WERI-Rb-1 (cell line): ENCODE results near the gene USP20.

Source experiments
- DNase-seq: peaks from one replicate; pipeline ENCODE4 v3.0.0-alpha.2; 2020
- H3K27ac ChIP-seq: fragments of 250-450 bp; sonication (Bioruptor Pico); 2 replicates; pipeline ENCODE4 v1.5.1; 2020; ENCODE audit warnings: mild to moderate bottlenecking, moderate library complexity
- H3K27me3 ChIP-seq: fragments of 250-450 bp; sonication (Bioruptor Pico); 2 replicates; pipeline ENCODE4 v1.5.1; 2021; ENCODE audit warnings: mild to moderate bottlenecking, low read depth, moderate library complexity; ENCODE audit not compliant: insufficient read depth, severe bottlenecking
- H3K36me3 ChIP-seq: fragments of 250-450 bp; sonication (Bioruptor Pico); 2 replicates; pipeline ENCODE4 v1.5.1; 2020; ENCODE audit warnings: mild to moderate bottlenecking, moderate library complexity
- H3K4me3 ChIP-seq: 2 replicates; pipeline ENCODE4 v1.5.1; 2011; ENCODE audit warnings: low read depth, mild to moderate bottlenecking, control low read depth, low read length
- H3K9me3 ChIP-seq: fragments of 250-450 bp; sonication (Bioruptor Pico); 2 replicates; pipeline ENCODE4 v1.5.1; 2021; ENCODE audit warnings: mild to moderate bottlenecking, moderate library complexity; ENCODE audit not compliant: severe bottlenecking
- CTCF ChIP-seq: IDR thresholded peaks from 2 replicates; pipeline ENCODE4 v1.5.1; 2011; ENCODE audit warnings: low read depth, mild to moderate bottlenecking, control low read depth, inconsistent platforms, low read length

Gene USP20

GRCh38 chr9:129910628-129911567 is 75.6 kb downstream of the USP20 start:
- Histone ChIP-seq H3K36me3 (peaks cover 6% of the 10 kb centered on the region), H3K4me3 (no peak overlapping the region), H3K27me3 (no peaks in the 10 kb centered on the region), H3K9me3 (no peaks in the 10 kb centered on the region), H3K27ac (no peak overlapping the region)
- no peak for TF ChIP-seq CTCF
- DNase-seq = no peak

DNA sequence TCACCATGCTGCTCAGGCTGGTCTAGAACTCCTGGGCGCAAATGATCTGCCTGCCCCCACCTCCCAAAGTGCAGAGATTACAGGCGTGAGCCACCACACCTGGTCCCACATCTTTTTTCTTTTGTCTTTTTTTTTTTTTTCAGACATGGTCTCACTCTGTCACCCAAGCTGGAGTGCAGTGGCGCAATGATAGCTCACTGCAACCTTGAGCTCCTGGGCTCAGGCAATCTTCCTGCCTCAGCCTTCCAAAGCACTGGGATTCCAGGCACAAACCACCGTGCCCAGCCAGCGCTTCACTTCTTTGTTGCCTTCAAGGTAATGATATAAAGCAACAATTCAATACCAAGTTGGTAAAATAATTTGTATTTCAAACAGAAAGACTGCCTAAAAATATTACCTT is 78.8 kb downstream of the USP20 start:
- Histone ChIP-seq H3K27ac (no peak overlapping the region), H3K9me3 (no peaks in the 10 kb centered on the region), H3K27me3 (no peaks in the 10 kb centered on the region), H3K4me3 (no peak overlapping the region), H3K36me3 (no peaks in the 10 kb centered on the region)
- DNase-seq = no peak
- no peak for TF ChIP-seq CTCF

GRCh38 chr9:129916707-129917106 is 81.4 kb downstream of the USP20 start:
- Histone ChIP-seq H3K36me3 (peaks cover 8% of the 10 kb centered on the region), H3K4me3 (no peak overlapping the region), H3K9me3 (no peaks in the 10 kb centered on the region), H3K27me3 (no peaks in the 10 kb centered on the region), H3K27ac (no peak overlapping the region)
- no peak for DNase-seq
- TF ChIP-seq CTCF = no peak

- Histone ChIP-seq H3K9me3 (no peaks in the 10 kb centered on the region), H3K27ac (no peak overlapping the region), H3K36me3 (peaks cover 16% of the 10 kb centered on the region), H3K27me3 (no peaks in the 10 kb centered on the region), H3K4me3 (no peak overlapping the region)
- no peak for DNase-seq
- TF ChIP-seq CTCF = no peak
These were observed 83.2 kb downstream of the USP20 start for GRCh38 chr9:129918296-129918950.

- no peaks in the 10 kb centered on the region for H3K27me3 ChIP-seq
- no peaks in the 10 kb centered on the region for H3K9me3 ChIP-seq
- H3K4me3 ChIP-seq = no peak overlapping the region
- H3K27ac ChIP-seq = no peak overlapping the region
- DNase-seq = no peak
- no peak for TF ChIP-seq CTCF
- H3K36me3 ChIP-seq = peaks cover 21% of the 10 kb centered on the region
These were observed 84.0 kb downstream of the USP20 start for GRCh38 chr9:129919277-129919676.
